C4-2B (cell line): ENCODE measurements around the gene ARVCF.

Experiments used
- H3K27ac ChIP-seq: fragments of 450-650 bp; 2 replicates; pipeline ENCODE4 v1.5.1; 2017
- CTCF ChIP-seq: fragments of 450-650 bp; conservative IDR thresholded peaks from 2 replicates; pipeline ENCODE4 v1.5.1; 2017; ENCODE audit warnings: mild to moderate bottlenecking
- ZFX ChIP-seq: fragments of 450-650 bp; IDR thresholded peaks from 2 replicates; pipeline ENCODE4 v1.6.1; 2017

Gene ARVCF

GRCh38 chr22:19957445-19957844, 59.2 kb downstream of the ARVCF start:
- no peak overlapping the region for H3K27ac ChIP-seq
- TF ChIP-seq ZFX (no peak), CTCF (peak; percentile 21; the same call in 1 of the 2 replicates)

- TF ChIP-seq CTCF (no peak), ZFX (no peak)
- H3K27ac ChIP-seq: no peak overlapping the region
Observed at GRCh38 chr22:19955241-19956128, 61.1 kb downstream of the ARVCF start.

GRCh38 chr22:19951346-19951745, 65.3 kb downstream of the ARVCF start:
- TF ChIP-seq CTCF (no peak), ZFX (no peak)
- no peak overlapping the region for H3K27ac ChIP-seq

GRCh38 chr22:19948057-19948760, 68.4 kb downstream of the ARVCF start:
- no peak overlapping the region for H3K27ac ChIP-seq
- TF ChIP-seq ZFX (no peak), CTCF (peak; percentile 58)

GRCh38 chr22:19943082-19944026, 73.3 kb downstream of the ARVCF start:
- H3K27ac ChIP-seq: peak overlapping the region; percentile 95
- TF ChIP-seq ZFX: no peak
- TF ChIP-seq CTCF: no peak; the same call in 1 of the 2 replicates

GRCh38 chr22:19942157-19943081, 74.2 kb downstream of the ARVCF start:
- peak overlapping the region; percentile 95 for H3K27ac ChIP-seq
- TF ChIP-seq ZFX (no peak), CTCF (no peak)
